Activated T-helper 9 cell treated with anti-CD3 and anti-CD28 coated beads, Interleukin-2, amount 50 U/mL, for 16 hours (primary cell): ENCODE measurements around the gene BORCS5.
"Not testable (repeated sequence)": the region's sequence is repeated elsewhere in the genome, so short reads cannot be mapped to it uniquely, and the experiment has no call there.

ENCODE experiments used
- DNase-seq: peaks from one replicate; pipeline ENCODE4 v3.0.0-alpha.2; 2020; ENCODE audit warnings: low read depth

The BORCS5 gene

DNA sequence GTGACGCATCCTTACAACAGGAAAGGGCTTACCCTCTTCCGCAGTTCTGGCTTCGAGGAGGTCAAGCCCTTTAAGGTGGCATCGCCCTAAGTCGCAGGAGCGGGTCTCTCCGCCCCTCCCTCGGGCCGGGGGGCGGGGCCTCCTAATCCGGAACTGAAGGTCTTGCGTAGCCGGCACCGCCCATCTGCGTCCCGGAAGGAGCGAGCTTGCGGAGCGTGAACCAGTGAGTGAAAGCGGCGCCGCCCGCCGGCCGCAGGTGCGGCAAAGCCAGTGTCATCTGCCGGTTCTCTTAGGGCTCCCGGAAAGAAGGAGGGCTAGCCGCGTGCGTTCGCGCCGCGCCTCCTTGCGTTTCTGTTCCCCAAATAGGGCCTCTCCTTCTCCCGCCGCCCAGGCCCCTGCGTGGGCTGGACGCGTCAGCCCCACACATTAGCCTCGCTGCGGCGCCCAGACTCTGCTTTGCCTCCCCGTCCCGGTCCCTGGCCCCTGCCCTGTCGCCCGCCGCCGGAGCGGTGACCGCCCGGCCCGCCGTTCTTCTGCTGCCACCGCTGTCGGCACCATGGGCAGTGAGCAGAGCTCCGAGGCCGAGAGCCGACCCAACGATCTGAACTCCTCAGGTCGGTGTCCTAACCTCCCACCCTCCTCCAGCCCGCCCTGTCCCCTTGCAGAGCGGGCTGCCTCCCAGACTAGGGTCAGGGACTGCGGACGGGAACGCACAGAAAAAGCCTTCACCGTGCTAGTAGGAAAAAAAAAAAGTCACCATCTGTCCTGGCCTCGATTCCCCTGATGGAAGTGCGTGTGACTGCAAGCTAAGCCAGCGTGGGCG is at the start of gene BORCS5:
Gene BORCS5, plus strand, starts transcription at position 183 of the 823 bp plus-strand sequence. Its CDS starts 374 bp downstream, at position 557.
- peak; percentile 99 for DNase-seq

DNA sequence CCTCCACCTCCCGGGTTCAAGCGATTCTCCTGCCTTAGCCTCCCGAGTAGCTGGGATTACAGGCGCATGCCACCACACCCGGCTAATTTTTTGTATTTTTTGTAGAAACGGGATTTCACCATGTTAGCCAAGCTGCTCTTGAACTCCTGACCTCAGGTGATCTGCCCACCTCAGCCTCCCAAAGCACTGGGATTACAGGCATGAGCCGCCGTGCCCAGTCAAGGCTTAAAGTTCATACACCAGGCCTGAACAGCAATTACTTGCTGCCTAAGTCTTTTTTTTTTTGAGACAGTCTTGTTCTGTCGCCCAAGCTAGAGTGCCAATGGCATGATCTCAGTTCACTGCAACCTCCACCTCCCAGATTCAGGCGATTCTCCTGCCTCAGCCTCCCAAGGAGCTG is 46.2 kb upstream of the BORCS5 start:
- not testable (repeated sequence) for DNase-seq

GRCh38 chr12:12315838-12316237 is 41.0 kb upstream of the BORCS5 start:
- no peak for DNase-seq

DNA sequence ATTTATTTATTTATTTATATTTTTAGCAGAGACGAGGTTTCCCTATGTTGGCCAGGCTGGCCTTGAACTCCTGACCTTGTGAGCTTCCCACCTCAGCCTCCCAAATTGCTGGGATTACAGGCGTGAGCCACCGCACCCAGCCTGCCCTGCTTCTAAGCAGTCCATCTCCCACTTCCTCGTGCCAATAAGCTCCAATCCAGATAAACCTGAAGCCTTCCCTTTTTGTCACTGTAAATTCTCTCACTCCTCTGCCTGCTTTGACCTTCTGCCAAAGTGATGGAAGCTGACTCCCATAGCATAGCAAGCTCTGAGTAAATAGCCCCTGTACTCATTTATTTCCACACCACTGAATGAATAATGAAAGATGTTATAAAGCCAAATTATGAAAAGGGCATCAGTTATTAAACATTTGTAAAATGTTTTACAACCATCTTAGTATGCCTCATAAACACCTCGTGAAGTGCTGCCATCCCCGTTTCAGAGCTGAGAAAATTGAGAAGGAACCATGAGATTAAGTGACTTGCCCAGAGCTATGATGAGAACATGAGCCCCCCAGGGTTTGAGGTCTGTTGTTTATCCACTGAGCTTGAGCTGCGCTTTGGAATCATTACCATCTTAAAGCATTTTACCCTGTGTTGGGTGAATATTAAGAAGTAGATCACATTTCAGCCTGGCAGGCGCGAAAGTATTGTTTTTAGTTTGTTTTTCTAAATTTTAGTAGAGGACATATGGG is 37.3 kb upstream of the BORCS5 start:
- DNase-seq: no peak

DNA sequence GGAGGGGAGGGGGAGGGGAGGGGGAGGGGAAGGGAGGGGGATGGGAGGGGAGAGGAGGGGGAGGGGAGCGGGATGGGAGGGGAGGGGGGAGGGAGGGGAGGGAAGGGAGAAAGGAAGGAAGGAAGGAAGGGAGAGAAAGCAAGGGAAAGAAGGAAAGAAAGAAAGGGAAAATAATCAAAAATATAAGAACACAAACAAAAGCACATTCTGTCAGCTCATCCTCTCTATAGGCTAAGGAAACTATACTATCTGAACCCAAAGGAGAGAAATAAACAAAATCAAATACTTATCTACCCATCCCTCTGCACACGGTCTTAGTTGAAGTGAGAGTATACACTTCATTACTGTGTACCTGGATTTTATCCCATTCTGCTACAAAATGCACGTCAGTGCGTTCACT is 33.8 kb upstream of the BORCS5 start:
- no peak for DNase-seq

DNA sequence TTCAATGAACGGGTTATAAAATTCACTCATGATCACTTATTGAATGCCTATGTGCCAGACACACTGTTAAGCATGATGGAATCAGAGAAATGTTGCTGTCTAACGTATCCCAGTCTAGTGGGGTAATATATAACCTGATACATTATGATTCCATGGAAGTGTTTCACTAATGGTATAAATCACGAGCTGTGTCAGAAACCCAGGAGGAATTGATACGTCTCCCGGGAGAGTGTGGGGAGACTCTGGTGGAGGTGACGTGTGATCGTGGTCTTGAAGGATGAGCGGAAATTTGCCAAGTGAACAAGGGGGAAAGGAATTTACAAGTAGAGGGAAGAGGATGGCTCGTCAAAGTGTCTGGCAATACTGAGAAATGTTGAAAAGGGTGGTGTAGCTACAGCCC is 33.3 kb upstream of the BORCS5 start:
- no peak for DNase-seq

DNA sequence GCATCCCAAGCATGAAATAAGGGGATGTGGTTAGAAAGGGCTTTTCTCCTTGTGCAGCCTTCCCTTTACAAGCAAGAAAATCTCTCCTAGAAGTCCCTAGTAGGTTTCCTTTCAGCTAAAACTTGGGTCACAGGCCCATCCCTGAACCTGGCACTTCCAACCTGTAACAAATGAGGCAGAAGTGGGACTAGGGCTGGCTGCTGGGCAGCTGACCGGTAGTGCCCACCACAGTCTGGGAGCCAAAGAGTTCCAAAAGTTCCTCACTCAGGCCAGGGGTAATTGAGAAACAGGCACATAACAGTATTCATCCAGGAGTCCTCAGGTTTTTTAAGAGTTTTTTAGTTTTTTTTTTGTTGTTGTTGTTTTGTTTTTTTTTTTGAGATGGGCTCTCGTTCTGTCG is 30.6 kb upstream of the BORCS5 start:
- no peak for DNase-seq

- DNase-seq: no peak
Observed at GRCh38 chr12:12327802-12328201, 29.1 kb upstream of the BORCS5 start.

DNA sequence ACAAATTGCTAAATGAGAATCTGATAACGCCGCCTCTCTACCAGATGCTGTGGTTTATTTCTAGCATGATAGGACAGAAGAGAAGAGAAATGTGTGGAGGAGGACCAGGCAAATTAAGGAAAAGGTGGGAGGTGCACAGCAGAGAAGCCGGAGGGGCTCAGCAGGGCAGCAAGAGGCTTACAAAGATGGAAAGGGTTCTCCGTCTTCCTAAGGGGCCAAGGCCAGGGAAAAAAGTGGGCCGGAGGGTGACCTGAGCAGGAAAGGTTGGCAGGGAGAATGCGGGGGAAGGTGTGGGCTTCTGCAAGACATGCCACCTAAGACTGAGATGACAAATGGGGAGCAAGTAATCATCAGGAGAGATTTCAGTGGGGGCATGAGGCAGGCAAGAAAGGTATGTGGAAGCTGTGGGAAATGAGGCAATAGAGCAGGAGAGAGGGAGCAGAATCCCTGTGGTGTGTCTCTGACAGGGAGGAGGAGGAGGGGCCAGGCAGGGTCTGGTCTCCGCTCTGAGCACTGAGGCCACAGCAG is 25.6 kb upstream of the BORCS5 start:
- DNase-seq: no peak

GRCh38 chr12:12331896-12332295 is 25.0 kb upstream of the BORCS5 start:
- DNase-seq: no peak

GRCh38 chr12:12333407-12334366 is 23.2 kb upstream of the BORCS5 start:
- DNase-seq: no peak

DNA sequence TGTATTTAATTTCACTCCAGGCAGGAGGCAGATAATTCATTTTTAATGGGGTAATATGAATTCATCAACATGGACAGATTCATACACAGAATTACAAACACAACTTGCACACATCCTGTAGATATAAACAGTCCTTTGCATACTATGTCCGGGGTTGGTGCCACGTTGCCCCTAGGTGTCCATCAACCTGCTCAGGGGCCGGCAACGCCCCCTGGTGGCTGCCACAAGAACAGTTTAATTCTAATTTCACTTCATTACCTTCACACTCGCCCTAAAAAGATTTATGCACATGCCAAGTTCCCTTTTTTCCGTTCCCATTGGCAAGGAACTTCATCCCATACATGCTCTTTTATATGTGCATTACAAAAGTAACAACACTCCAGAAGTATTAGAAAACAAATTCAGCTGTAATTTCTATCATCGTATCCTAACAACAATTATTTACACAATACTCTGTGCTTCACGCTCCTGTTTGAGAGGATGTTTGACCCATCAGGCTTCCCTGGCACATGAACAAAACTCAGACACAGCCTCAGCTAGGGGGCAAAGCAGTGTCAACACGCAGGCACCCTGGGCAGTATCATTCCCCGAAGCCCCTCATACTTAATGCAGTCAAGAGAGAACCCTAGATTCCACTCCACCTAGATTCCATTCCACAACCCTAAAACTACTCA is 22.4 kb upstream of the BORCS5 start:
- peak; percentile 48 for DNase-seq

GRCh38 chr12:12336049-12336411 is 20.8 kb upstream of the BORCS5 start:
- DNase-seq: no peak

DNA sequence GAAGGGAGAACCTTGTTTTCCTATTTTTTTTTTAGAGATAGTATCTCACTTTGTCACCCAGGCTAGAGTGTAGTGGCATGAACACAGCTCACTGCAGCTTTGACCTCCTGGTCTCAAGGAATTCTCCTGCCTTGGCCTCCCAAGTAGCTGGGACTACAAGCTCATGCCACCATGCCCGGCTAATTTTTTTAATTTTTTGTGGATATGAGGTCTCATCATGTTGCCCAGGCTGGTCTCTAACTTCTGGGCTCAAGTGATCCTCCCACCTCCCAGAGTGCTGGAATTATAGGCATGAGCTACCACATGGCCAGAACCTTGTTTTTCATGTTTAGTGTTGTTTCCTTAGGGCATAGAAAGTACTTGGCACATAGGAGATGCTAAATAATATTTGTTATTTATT is 20.4 kb upstream of the BORCS5 start:
- no peak for DNase-seq

GRCh38 chr12:12338527-12339168 is 18.2 kb upstream of the BORCS5 start:
- DNase-seq: no peak

DNA sequence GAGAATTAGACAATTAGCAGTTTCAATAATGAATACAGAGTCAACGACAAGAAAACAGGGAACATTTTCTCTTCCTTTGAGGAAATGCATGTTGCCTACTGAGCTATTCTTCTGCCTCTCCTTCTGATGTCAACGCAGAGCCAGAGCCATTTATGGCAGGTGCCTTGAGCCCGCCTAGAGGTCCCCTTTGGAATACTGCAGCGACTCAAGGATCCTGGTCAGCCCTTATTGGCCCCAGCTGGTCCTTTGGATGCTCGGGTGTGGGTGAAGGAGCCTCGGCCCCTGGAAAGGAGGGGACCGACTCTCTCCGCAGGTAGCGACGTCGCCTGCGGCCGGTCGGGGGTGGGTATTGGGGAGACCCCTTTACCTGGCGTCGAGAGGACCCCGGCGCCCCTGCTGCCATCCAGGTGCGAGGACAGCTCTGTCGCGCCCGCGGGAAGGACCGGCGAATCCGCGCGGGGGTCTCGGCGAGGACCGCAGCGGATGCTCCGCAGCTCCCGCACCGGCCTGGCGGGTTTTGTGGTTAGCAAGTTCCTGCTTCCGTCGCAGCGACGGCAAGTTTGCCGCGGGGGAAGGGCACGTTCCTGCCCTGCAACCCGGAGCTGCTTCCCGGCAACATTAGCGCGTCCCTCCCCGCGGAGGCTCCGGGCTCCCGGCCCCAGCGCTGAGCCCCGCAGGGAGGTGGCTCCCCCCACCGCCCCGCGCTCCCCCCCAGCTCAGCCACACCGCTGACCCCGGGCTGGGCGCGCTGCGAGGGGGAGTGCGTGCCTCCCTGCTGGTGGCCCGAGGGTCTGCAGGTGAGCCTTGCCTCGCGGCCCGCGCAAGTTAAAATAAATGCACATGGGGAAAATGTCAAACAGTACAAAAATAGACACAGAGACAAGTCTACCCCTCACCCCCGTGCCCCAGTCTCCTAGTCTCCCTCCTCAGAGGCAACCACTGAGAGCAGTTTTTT is 6.9 kb upstream of the BORCS5 start, which contains the start of gene MANSC1:
Gene MANSC1, minus strand, starts transcription at position 532 of the 955 bp plus-strand sequence. CDS start 6,928 bp downstream, outside the sequence.
- peak; percentile 27 for DNase-seq

- no peak for DNase-seq
Observed at GRCh38 chr12:12350868-12351463, 5.9 kb upstream of the BORCS5 start.

GRCh38 chr12:12351468-12352185 is 5.3 kb upstream of the BORCS5 start:
- DNase-seq: not testable (repeated sequence)
